H9 (cell line): ENCODE measurements around the gene CLEC16A. TPM values are rescaled to one million over a fixed set of nuclear protein-coding genes. Genes with fewer than 3 reads are reported as not detected.

Experiments
- DNase-seq: peaks from one replicate; pipeline ENCODE4 v3.0.0-alpha.2; 2017
- H2AFZ ChIP-seq: one replicate; pipeline ENCODE4 v1.6.1; 2013; ENCODE audit warnings: mild to moderate bottlenecking, low read length, control low read depth, moderate library complexity
- H2AK5ac ChIP-seq: 2 replicates; pipeline ENCODE4 v1.6.1; 2013; ENCODE audit warnings: low read length, control low read depth, mixed read lengths; ENCODE audit not compliant: insufficient read length
- H2BK120ac ChIP-seq: one replicate; pipeline ENCODE4 v1.6.1; 2013; ENCODE audit warnings: low read depth, mild to moderate bottlenecking, low read length, control low read depth, inconsistent platforms; ENCODE audit not compliant: poor library complexity, severe bottlenecking
- H2BK12ac ChIP-seq: 2 replicates; pipeline ENCODE4 v1.6.1; 2013; ENCODE audit warnings: low read length, control low read depth, mixed read lengths, low read depth; ENCODE audit not compliant: insufficient read length
- H2BK15ac ChIP-seq: 2 replicates; pipeline ENCODE4 v1.6.1; 2013; ENCODE audit warnings: low read depth, low read length, control low read depth
- H2BK20ac ChIP-seq: one replicate; pipeline ENCODE4 v1.6.1; 2013; ENCODE audit warnings: low read depth, mild to moderate bottlenecking, low read length, control low read depth, inconsistent platforms; ENCODE audit not compliant: poor library complexity, severe bottlenecking
- H2BK5ac ChIP-seq: 2 replicates; pipeline ENCODE4 v1.6.1; 2013; ENCODE audit warnings: low read length, control low read depth, mixed read lengths; ENCODE audit not compliant: insufficient read length
- H3K14ac ChIP-seq: 2 replicates; pipeline ENCODE4 v1.6.1; 2013; ENCODE audit warnings: low read length, control low read depth; ENCODE audit not compliant: insufficient read depth
- H3K18ac ChIP-seq: 2 replicates; pipeline ENCODE4 v1.6.1; 2013; ENCODE audit warnings: low read depth, mild to moderate bottlenecking, mixed read lengths, low read length, control low read depth; ENCODE audit not compliant: insufficient read length
- H3K23ac ChIP-seq: 2 replicates; pipeline ENCODE4 v1.6.1; 2013; ENCODE audit warnings: low read length, control low read depth, mixed read lengths, low read depth; ENCODE audit not compliant: insufficient read length
- H3K23me2 ChIP-seq: 2 replicates; pipeline ENCODE4 v1.6.1; 2013; ENCODE audit warnings: low read depth, mild to moderate bottlenecking, mixed read lengths, low read length, control low read depth; ENCODE audit not compliant: insufficient read length, poor library complexity, severe bottlenecking
- H3K27ac ChIP-seq: 2 replicates; pipeline ENCODE4 v1.5.1; 2013; ENCODE audit warnings: low read length, control low read depth, mixed read lengths, low read depth; ENCODE audit not compliant: insufficient read length
- H3K27me3 ChIP-seq: 2 replicates; pipeline ENCODE4 v1.6.1; 2013; ENCODE audit warnings: low read length, control low read depth, inconsistent platforms; ENCODE audit not compliant: insufficient read depth
- H3K4ac ChIP-seq: 2 replicates; pipeline ENCODE4 v1.6.1; 2013; ENCODE audit warnings: low read depth, mild to moderate bottlenecking, control low read depth, inconsistent platforms, low read length, moderate library complexity
- H3K4me1 ChIP-seq: 2 replicates; pipeline ENCODE4 v1.6.1; 2013; ENCODE audit warnings: low read length, control low read depth, inconsistent platforms; ENCODE audit not compliant: insufficient read depth
- H3K4me2 ChIP-seq: 2 replicates; pipeline ENCODE4 v1.6.1; 2013; ENCODE audit warnings: low read length, control low read depth, mixed read lengths; ENCODE audit not compliant: insufficient read length, insufficient read depth
- H3K56ac ChIP-seq: 2 replicates; pipeline ENCODE4 v1.6.1; 2013; ENCODE audit warnings: low read depth, mild to moderate bottlenecking, mixed read lengths, low read length, control low read depth; ENCODE audit not compliant: insufficient read length
- H3K79me1 ChIP-seq: 2 replicates; pipeline ENCODE4 v1.6.1; 2013; ENCODE audit warnings: low read depth, mild to moderate bottlenecking, moderate library complexity, low read length, control low read depth, inconsistent platforms; ENCODE audit not compliant: insufficient read depth, poor library complexity, severe bottlenecking
- H3K79me2 ChIP-seq: 2 replicates; pipeline ENCODE4 v1.6.1; 2013; ENCODE audit warnings: low read length, control low read depth, inconsistent platforms; ENCODE audit not compliant: insufficient read depth
- H3K9ac ChIP-seq: 2 replicates; pipeline ENCODE4 v1.6.1; 2013; ENCODE audit warnings: low read length, control low read depth, mixed read lengths; ENCODE audit not compliant: insufficient read length; ENCODE audit errors: extremely low read depth
- H3K9me3 ChIP-seq: one replicate; pipeline ENCODE4 v1.6.1; 2013; ENCODE audit warnings: low read depth, low read length, inconsistent platforms; ENCODE audit not compliant: control insufficient read depth
- H3T11ph ChIP-seq: one replicate; pipeline ENCODE4 v1.6.1; 2013; ENCODE audit warnings: mild to moderate bottlenecking, low read length, control low read depth, inconsistent platforms
- H4K20me1 ChIP-seq: one replicate; pipeline ENCODE4 v1.6.1; 2013; ENCODE audit not compliant: control insufficient read depth, insufficient read length, insufficient read depth
- H4K5ac ChIP-seq: 2 replicates; pipeline ENCODE4 v1.6.1; 2013; ENCODE audit warnings: low read depth, mild to moderate bottlenecking, mixed read lengths, low read length, control low read depth; ENCODE audit not compliant: insufficient read length
- H4K8ac ChIP-seq: replicated peaks from 2 replicates; pipeline ENCODE4 v1.6.1; 2013; ENCODE audit warnings: low read length, control low read depth, mixed read lengths, low read depth; ENCODE audit not compliant: insufficient read length
- H4K91ac ChIP-seq: 2 replicates; pipeline ENCODE4 v1.6.1; 2013; ENCODE audit warnings: low read depth, mild to moderate bottlenecking, moderate library complexity, mixed read lengths, low read length, control low read depth; ENCODE audit not compliant: insufficient read length
- H3K27ac Mint-ChIP-seq, 3 experiments: 2 replicates in 2 of 3; 3 replicates in 1 of 3; pipeline ENCODE4 v1.8.0; 2020 to 2021; ENCODE audit warnings: mixed read lengths in 3 of 3, mild to moderate bottlenecking in 1 of 3, moderate library complexity in 1 of 3
- H3K27me3 Mint-ChIP-seq: 2 replicates; pipeline ENCODE4 v1.8.0; 2021; ENCODE audit warnings: low read depth, mild to moderate bottlenecking, moderate library complexity, mixed read lengths
- H3K36me3 Mint-ChIP-seq, 3 experiments: 2 replicates in 2 of 3; 3 replicates in 1 of 3; pipeline ENCODE4 v1.8.0; 2020 to 2021; ENCODE audit warnings: low read depth in 3 of 3, mixed read lengths in 3 of 3; ENCODE audit not compliant: insufficient read depth in 1 of 3
- H3K4me1 Mint-ChIP-seq, 2 experiments: 2 replicates each; pipeline ENCODE4 v1.8.0; 2020; ENCODE audit warnings: mixed read lengths in 2 of 2
- H3K4me3 Mint-ChIP-seq, 2 experiments: 2 replicates in 1 of 2; 3 replicates in 1 of 2; pipeline ENCODE4 v1.8.0; 2020 to 2021; ENCODE audit warnings: mild to moderate bottlenecking in 2 of 2, mixed read lengths in 2 of 2, moderate library complexity in 1 of 2
- H3K9me3 Mint-ChIP-seq, 2 experiments: 2 replicates in 1 of 2; 3 replicates in 1 of 2; pipeline ENCODE4 v1.8.0; 2020; ENCODE audit warnings: mild to moderate bottlenecking in 2 of 2, mixed read lengths in 2 of 2, moderate library complexity in 1 of 2
- CTCF ChIP-seq: fragments of 200-600 bp; sonication (generic); conservative IDR thresholded peaks from 3 replicates; pipeline ENCODE4 v1.8.0; 2021; ENCODE audit warnings: antibody characterized with exemption, mild to moderate bottlenecking
- WGBS: extraction: QIAGEN DNeasy Blood & Tissue Kit; methylation state at CpG from one replicate; pipeline ENCODE4 v1.1.7; 2013; ENCODE audit warnings: missing lambda C conversion rate, low lambda C conversion rate, mixed read lengths; ENCODE audit not compliant: insufficient read length; ENCODE audit errors: extremely low coverage; 5-methylcytosine and 5-hydroxymethylcytosine counted together
- total RNA-seq: library from RNA; stranded (reverse); gene quantifications from 2 replicates; pipeline ENCODE4 v1.2.1, GENCODE V29; 2021

The CLEC16A gene
- total RNA-seq, 1 experiment from 2014 or later = 15.2 TPM

- Histone ChIP-seq H3K27ac (no peak overlapping the region), H2BK120ac (no peak overlapping the region), H2AK5ac (no peak overlapping the region), H3K27me3 (no peaks in the 10 kb centered on the region), H3K4me1 (no peaks in the 10 kb centered on the region), H2BK15ac (no peak overlapping the region), H3K4me2 (no peak overlapping the region), H3K9ac (no peak overlapping the region), H3K23me2 (no peaks in the 10 kb centered on the region), H2BK12ac (no peak overlapping the region), H4K8ac (no peak overlapping the region), H3K23ac (no peak overlapping the region), H2BK5ac (no peak overlapping the region), H3K56ac (no peak overlapping the region), H4K20me1 (no peaks in the 10 kb centered on the region), H3K79me1 (no peaks in the 10 kb centered on the region), H2AFZ (no peak overlapping the region), H3K14ac (no peak overlapping the region), H4K91ac (no peak overlapping the region), H3T11ph (no peak overlapping the region), H3K9me3 (no peaks in the 10 kb centered on the region), H4K5ac (no peak overlapping the region), H3K79me2 (no peaks in the 10 kb centered on the region), H3K18ac (no peak overlapping the region), H2BK20ac (no peak overlapping the region), H3K4ac (no peak overlapping the region)
- Mint-ChIP-seq H3K27me3 (peaks cover 1% of the 10 kb centered on the region; the same call in 1 of the 2 replicates), H3K4me1 (peaks cover 11 to 14% of the 10 kb centered on the region in 2 experiments), H3K36me3 (peaks cover 4 to 13% (median 10%) of the 10 kb centered on the region in 3 experiments; a peak in 6 of 7 replicates), H3K4me3 (no peak overlapping the region), H3K9me3 (peaks cover 0 to 2% of the 10 kb centered on the region in 2 experiments; a peak in 1 of 5 replicates), H3K27ac (0 out of 7 replicates have a peak overlapping the region, but pooled peaks of 1 of the 3 experiments have one; percentile 0)
- TF ChIP-seq CTCF = no peak
- 100% methylated on average over 1 of the region's 14 CpGs for WGBS
- no peak for DNase-seq
These were observed 89.5 kb downstream of the CLEC16A start for GRCh38 chr16:11033629-11034420.
